ENCODE measurements around the gene KCNK7.

KCNK7 gene

GRCh38 chr11:65625628-65626342 is 30.2 kb upstream of the KCNK7 start:
- Histone ChIP-seq H3K27me3 (ENCODE audit: insufficient read depth, low read length) (no peaks in the 10 kb centered on the region), H3K36me3 (ENCODE audit: insufficient read depth, low read length) (peaks cover 5% of the 10 kb centered on the region; the same call in 1 of the 2 replicates), H3K79me2 (ENCODE audit: control insufficient read depth, insufficient read depth, low read length, unreplicated experiment) (no peaks in the 10 kb centered on the region), H2AFZ (ENCODE audit: low read length, unreplicated experiment) (no peak overlapping the region), H3K27ac (ENCODE audit: low read depth, low read length) (no peak overlapping the region), H3K4me3 (ENCODE audit: low read depth, low read length) (no peak overlapping the region), H3K4me1 (ENCODE audit: control insufficient read depth, insufficient read depth, low read length, unreplicated experiment) (no peaks in the 10 kb centered on the region)

DNA sequence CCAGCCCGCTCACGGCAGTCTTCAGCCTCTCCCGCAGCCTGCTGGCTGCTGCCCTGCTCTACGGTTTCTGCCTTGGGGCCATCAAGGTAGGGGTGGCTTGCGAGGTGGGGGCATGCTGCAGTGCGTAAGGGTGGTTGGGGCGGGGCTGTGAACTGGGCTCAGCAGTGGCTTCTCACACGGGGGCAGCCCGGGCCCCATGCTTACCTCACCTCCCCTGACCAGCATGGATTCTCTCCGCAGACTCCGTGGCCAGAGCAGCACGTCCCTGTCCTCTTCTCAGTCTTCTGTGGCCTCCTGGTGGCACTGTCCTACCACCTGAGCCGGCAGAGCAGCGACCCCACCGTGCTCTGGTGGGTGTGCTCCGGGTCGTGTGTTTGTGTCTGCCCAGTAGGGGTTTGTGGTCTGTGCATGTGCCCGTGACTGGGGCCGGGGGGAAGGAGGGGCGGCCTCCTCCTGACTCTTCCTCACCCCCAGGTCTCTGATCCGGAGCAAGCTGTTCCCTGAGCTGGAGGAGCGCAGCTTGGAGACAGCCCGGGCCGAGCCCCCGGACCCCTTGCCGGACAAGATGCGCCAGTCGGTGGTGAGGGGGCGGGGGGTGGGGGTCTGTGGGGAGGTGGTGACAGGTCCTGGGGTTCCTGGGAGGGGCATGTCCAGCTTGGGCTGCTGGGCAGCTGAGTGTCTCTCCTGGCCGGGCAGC is 29.5 kb upstream of the KCNK7 start:
- Histone ChIP-seq H3K79me2 (ENCODE audit: control insufficient read depth, insufficient read depth, low read length, unreplicated experiment) (no peaks in the 10 kb centered on the region), H2AFZ (ENCODE audit: low read length, unreplicated experiment) (no peak overlapping the region), H3K36me3 (ENCODE audit: insufficient read depth, low read length) (peaks cover 5% of the 10 kb centered on the region; the same call in 1 of the 2 replicates), H3K4me3 (ENCODE audit: low read depth, low read length) (no peak overlapping the region), H3K27me3 (ENCODE audit: insufficient read depth, low read length) (no peaks in the 10 kb centered on the region), H3K4me1 (ENCODE audit: control insufficient read depth, insufficient read depth, low read length, unreplicated experiment) (no peaks in the 10 kb centered on the region), H3K27ac (ENCODE audit: low read depth, low read length) (no peak overlapping the region)

- Histone ChIP-seq H3K4me1 (ENCODE audit: control insufficient read depth, insufficient read depth, low read length, unreplicated experiment) (no peaks in the 10 kb centered on the region), H3K27me3 (ENCODE audit: insufficient read depth, low read length) (no peaks in the 10 kb centered on the region), H3K36me3 (ENCODE audit: insufficient read depth, low read length) (peaks cover 11% of the 10 kb centered on the region; the same call in 1 of the 2 replicates), H3K4me3 (ENCODE audit: low read depth, low read length) (no peak overlapping the region), H2AFZ (ENCODE audit: low read length, unreplicated experiment) (no peak overlapping the region), H3K27ac (ENCODE audit: low read depth, low read length) (no peak overlapping the region), H3K79me2 (ENCODE audit: control insufficient read depth, insufficient read depth, low read length, unreplicated experiment) (peaks cover 9% of the 10 kb centered on the region)
Observed at GRCh38 chr11:65623852-65624616, 28.4 kb upstream of the KCNK7 start.

DNA sequence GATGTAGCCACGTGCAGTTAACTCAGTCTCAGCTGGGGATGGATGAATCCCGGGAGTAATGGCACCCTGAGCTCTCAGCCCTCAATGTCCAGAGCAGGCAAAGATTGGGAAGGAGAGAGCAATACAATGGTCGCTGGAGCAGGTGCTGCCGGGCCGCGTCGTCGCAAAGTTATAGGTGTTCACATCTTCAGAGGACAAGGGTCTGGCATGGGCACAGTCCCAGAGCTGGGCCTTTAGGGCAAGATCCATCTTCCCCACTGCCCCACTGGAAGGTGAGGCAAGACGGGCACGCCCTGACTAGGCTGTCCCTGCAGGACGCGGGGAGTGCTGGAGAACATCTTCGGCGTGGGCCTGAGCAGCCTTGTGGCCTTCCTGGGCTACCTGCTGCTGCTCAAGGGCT is 27.6 kb upstream of the KCNK7 start:
- no peaks in the 10 kb centered on the region for H3K4me1 ChIP-seq (ENCODE audit: control insufficient read depth, insufficient read depth, low read length, unreplicated experiment)
- H3K27me3 ChIP-seq (ENCODE audit: insufficient read depth, low read length) = no peaks in the 10 kb centered on the region
- no peak overlapping the region for H2AFZ ChIP-seq (ENCODE audit: low read length, unreplicated experiment)
- no peak overlapping the region for H3K27ac ChIP-seq (ENCODE audit: low read depth, low read length)
- H3K4me3 ChIP-seq (ENCODE audit: low read depth, low read length) = no peak overlapping the region
- peaks cover 8% of the 10 kb centered on the region; the same call in 1 of the 2 replicates for H3K36me3 ChIP-seq (ENCODE audit: insufficient read depth, low read length)
- H3K79me2 ChIP-seq (ENCODE audit: control insufficient read depth, insufficient read depth, low read length, unreplicated experiment) = peaks cover 18% of the 10 kb centered on the region

- Histone ChIP-seq H3K36me3 (ENCODE audit: insufficient read depth, low read length) (peaks cover 8% of the 10 kb centered on the region; the same call in 1 of the 2 replicates), H3K27ac (ENCODE audit: low read depth, low read length) (no peak overlapping the region), H3K79me2 (ENCODE audit: control insufficient read depth, insufficient read depth, low read length, unreplicated experiment) (peaks cover 30% of the 10 kb centered on the region), H3K4me3 (ENCODE audit: low read depth, low read length) (no peak overlapping the region), H2AFZ (ENCODE audit: low read length, unreplicated experiment) (no peak overlapping the region), H3K27me3 (ENCODE audit: insufficient read depth, low read length) (no peaks in the 10 kb centered on the region), H3K4me1 (ENCODE audit: control insufficient read depth, insufficient read depth, low read length, unreplicated experiment) (peaks cover 8% of the 10 kb centered on the region)
Observed at GRCh38 chr11:65622011-65622410, 26.4 kb upstream of the KCNK7 start.

DNA sequence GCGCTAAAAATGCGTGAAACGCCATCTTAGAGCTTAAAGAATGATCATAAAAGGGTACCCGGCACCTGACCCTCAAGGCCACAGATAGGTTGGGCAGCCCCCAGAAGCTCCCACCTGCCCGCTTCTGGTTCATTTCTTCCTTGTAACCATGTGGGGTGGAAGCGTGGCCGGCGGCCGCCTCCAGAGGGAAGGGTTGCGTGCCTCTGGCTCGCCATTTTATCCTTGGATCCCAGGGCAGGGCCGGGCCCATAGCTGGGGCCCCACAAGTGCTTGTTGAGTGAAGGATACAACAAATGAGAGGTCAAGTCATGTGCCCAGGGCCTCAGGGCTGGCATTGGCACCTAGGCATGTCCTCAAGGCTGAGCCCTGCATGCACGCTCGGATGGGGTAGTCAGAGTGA is 25.9 kb upstream of the KCNK7 start:
- Histone ChIP-seq H3K4me1 (ENCODE audit: control insufficient read depth, insufficient read depth, low read length, unreplicated experiment) (peaks cover 14% of the 10 kb centered on the region), H3K4me3 (ENCODE audit: low read depth, low read length) (no peak overlapping the region), H3K79me2 (ENCODE audit: control insufficient read depth, insufficient read depth, low read length, unreplicated experiment) (peaks cover 35% of the 10 kb centered on the region), H2AFZ (ENCODE audit: low read length, unreplicated experiment) (no peak overlapping the region), H3K27ac (ENCODE audit: low read depth, low read length) (no peak overlapping the region), H3K36me3 (ENCODE audit: insufficient read depth, low read length) (peaks cover 8% of the 10 kb centered on the region; the same call in 1 of the 2 replicates), H3K27me3 (ENCODE audit: insufficient read depth, low read length) (no peaks in the 10 kb centered on the region)

GRCh38 chr11:65620666-65621065 is 25.1 kb upstream of the KCNK7 start:
- H3K4me1 ChIP-seq (ENCODE audit: control insufficient read depth, insufficient read depth, low read length, unreplicated experiment) = peaks cover 14% of the 10 kb centered on the region
- no peak overlapping the region for H3K4me3 ChIP-seq (ENCODE audit: low read depth, low read length)
- no peak overlapping the region for H2AFZ ChIP-seq (ENCODE audit: low read length, unreplicated experiment)
- H3K27ac ChIP-seq (ENCODE audit: low read depth, low read length) = no peak overlapping the region
- peaks cover 8% of the 10 kb centered on the region; the same call in 1 of the 2 replicates for H3K36me3 ChIP-seq (ENCODE audit: insufficient read depth, low read length)
- no peaks in the 10 kb centered on the region for H3K27me3 ChIP-seq (ENCODE audit: insufficient read depth, low read length)
- peaks cover 39% of the 10 kb centered on the region for H3K79me2 ChIP-seq (ENCODE audit: control insufficient read depth, insufficient read depth, low read length, unreplicated experiment)

- Histone ChIP-seq H2AFZ (ENCODE audit: low read length, unreplicated experiment) (no peak overlapping the region), H3K27me3 (ENCODE audit: insufficient read depth, low read length) (no peaks in the 10 kb centered on the region), H3K27ac (ENCODE audit: low read depth, low read length) (no peak overlapping the region), H3K79me2 (ENCODE audit: control insufficient read depth, insufficient read depth, low read length, unreplicated experiment) (peaks cover 39% of the 10 kb centered on the region), H3K36me3 (ENCODE audit: insufficient read depth, low read length) (peaks cover 8% of the 10 kb centered on the region; the same call in 1 of the 2 replicates), H3K4me1 (ENCODE audit: control insufficient read depth, insufficient read depth, low read length, unreplicated experiment) (peaks cover 14% of the 10 kb centered on the region), H3K4me3 (ENCODE audit: low read depth, low read length) (no peak overlapping the region)
Observed at GRCh38 chr11:65619281-65619928, 23.8 kb upstream of the KCNK7 start.

GRCh38 chr11:65618763-65619162 is 23.2 kb upstream of the KCNK7 start:
- Histone ChIP-seq H3K4me3 (ENCODE audit: low read depth, low read length) (no peak overlapping the region), H3K79me2 (ENCODE audit: control insufficient read depth, insufficient read depth, low read length, unreplicated experiment) (peaks cover 42% of the 10 kb centered on the region), H3K36me3 (ENCODE audit: insufficient read depth, low read length) (peaks cover 8% of the 10 kb centered on the region; the same call in 1 of the 2 replicates)

More at GRCh38 chr11:65618763-65619162, 23.2 kb upstream of the KCNK7 start:
- Histone ChIP-seq H3K27ac (ENCODE audit: low read depth, low read length) (no peak overlapping the region), H3K27me3 (ENCODE audit: insufficient read depth, low read length) (no peaks in the 10 kb centered on the region), H3K4me1 (ENCODE audit: control insufficient read depth, insufficient read depth, low read length, unreplicated experiment) (peaks cover 14% of the 10 kb centered on the region), H2AFZ (ENCODE audit: low read length, unreplicated experiment) (no peak overlapping the region)
